IMR-90 (cell line): ENCODE measurements around the gene CACNA1G. TPM values are rescaled to one million over a fixed set of nuclear protein-coding genes. Genes with fewer than 3 reads are reported as not detected.

Source experiments
- ATAC-seq: fragments of 200-7000 bp; cut with Tn5 transposase; 2 replicates; pipeline ENCODE4 v1.9.1; 2020; ENCODE audit warnings: low read depth, mild to moderate bottlenecking, moderate library complexity
- BruUV-seq: library from RNA; stranded (reverse); fragments of 400-500 nt; replicated peaks from 2 replicates; lab custom pipeline; 2021; lab: Mats Ljungman, UMichigan
- CTCF ChIA-PET: fragments of 300-600 bp; formaldehyde crosslinking; extraction: SDS; loops from one replicate; lab custom pipeline; 2021; ENCODE audit warnings: antibody characterized with exemption; lab: Yijun Ruan, JAX
- POLR2A ChIA-PET: fragments of 300-600 bp; sonication (Branson Sonifier 250); formaldehyde crosslinking; loops from one replicate; lab custom pipeline; 2022; ENCODE audit warnings: antibody characterized with exemption; ENCODE audit not compliant: unreplicated experiment; lab: Charles Lee
- DNase-seq: peaks from one replicate; pipeline ENCODE4 v3.0.0; 2013
- H2AFZ ChIP-seq: replicated peaks from 2 replicates; pipeline ENCODE3; 2013; ENCODE audit warnings: low read length, mild to moderate bottlenecking; ENCODE audit not compliant: poor library complexity
- H2AK5ac ChIP-seq: 2 replicates; pipeline ENCODE4 v1.6.1; 2013; ENCODE audit warnings: low read depth, low read length, inconsistent platforms
- H2AK9ac ChIP-seq: replicated peaks from 2 replicates; pipeline ENCODE3; 2013; ENCODE audit warnings: mild to moderate bottlenecking, low read depth, low read length, moderate library complexity; ENCODE audit not compliant: poor library complexity
- H2BK120ac ChIP-seq: 2 replicates; pipeline ENCODE4 v1.6.1; 2013; ENCODE audit warnings: low read depth, low read length, inconsistent platforms
- H2BK15ac ChIP-seq: 3 replicates; pipeline ENCODE4 v1.6.1; 2013; ENCODE audit warnings: low read depth, low read length, inconsistent platforms
- H2BK20ac ChIP-seq: 2 replicates; pipeline ENCODE4 v1.6.1; 2013; ENCODE audit warnings: low read depth, mild to moderate bottlenecking, inconsistent platforms, low read length, moderate library complexity
- H2BK5ac ChIP-seq: 2 replicates; pipeline ENCODE4 v1.6.1; 2013; ENCODE audit warnings: mild to moderate bottlenecking, low read depth, low read length, inconsistent platforms; ENCODE audit not compliant: poor library complexity, severe bottlenecking
- H3K14ac ChIP-seq: replicated peaks from 2 replicates; pipeline ENCODE4 v1.6.1; 2013; ENCODE audit warnings: low read depth, low read length, inconsistent platforms
- H3K18ac ChIP-seq: 2 replicates; pipeline ENCODE4 v1.6.1; 2013; ENCODE audit warnings: low read depth, low read length, control low read depth
- H3K23ac ChIP-seq: 2 replicates; pipeline ENCODE4 v1.6.1; 2013; ENCODE audit warnings: low read depth, low read length, inconsistent platforms
- H3K27ac ChIP-seq: 2 replicates; pipeline ENCODE4 v1.5.1; 2013; ENCODE audit warnings: mild to moderate bottlenecking, control low read depth, low read length; ENCODE audit not compliant: insufficient read depth
- H3K27me3 ChIP-seq: 2 replicates; pipeline ENCODE4 v1.6.1; 2013; ENCODE audit warnings: low read length; ENCODE audit not compliant: control insufficient read depth, insufficient read depth
- H3K36me3 ChIP-seq: 2 replicates; pipeline ENCODE4 v1.6.1; 2013; ENCODE audit warnings: low read length, mixed read lengths; ENCODE audit not compliant: control insufficient read depth, insufficient read depth
- H3K4ac ChIP-seq: 2 replicates; pipeline ENCODE4 v1.6.1; 2013; ENCODE audit warnings: low read depth, low read length, inconsistent platforms
- H3K4me1 ChIP-seq: 2 replicates; pipeline ENCODE4 v1.6.1; 2013; ENCODE audit warnings: low read length, mixed read lengths; ENCODE audit not compliant: control insufficient read depth, insufficient read depth
- H3K4me2 ChIP-seq: 2 replicates; pipeline ENCODE4 v1.6.1; 2013; ENCODE audit warnings: low read depth, mild to moderate bottlenecking, control low read depth, low read length, moderate library complexity
- H3K4me3 ChIP-seq: 2 replicates; pipeline ENCODE4 v1.5.1; 2013; ENCODE audit warnings: low read depth, mild to moderate bottlenecking, control low read depth, low read length, moderate library complexity; ENCODE audit not compliant: insufficient read depth
- H3K56ac ChIP-seq: 2 replicates; pipeline ENCODE4 v1.6.1; 2013; ENCODE audit warnings: low read length, inconsistent platforms; ENCODE audit not compliant: insufficient read depth; ENCODE audit errors: extremely low read depth
- H3K79me1 ChIP-seq, 2 experiments: 2 replicates each; pipeline ENCODE4 v1.6.1; 2013; ENCODE audit warnings: low read length in 2 of 2, inconsistent platforms in 1 of 2, low read depth in 1 of 2
- H3K9ac ChIP-seq: 2 replicates; pipeline ENCODE4 v1.6.1; 2013; ENCODE audit warnings: low read depth, low read length, control low read depth
- H3K9me1 ChIP-seq: 2 replicates; pipeline ENCODE4 v1.6.1; 2013; ENCODE audit warnings: low read length, inconsistent platforms; ENCODE audit not compliant: insufficient read depth
- H3K9me3 ChIP-seq: 2 replicates; pipeline ENCODE4 v1.6.1; 2013; ENCODE audit warnings: low read length; ENCODE audit not compliant: control insufficient read depth, insufficient read depth
- H4K20me1 ChIP-seq: 2 replicates; pipeline ENCODE4 v1.6.1; 2013; ENCODE audit warnings: low read length, inconsistent platforms; ENCODE audit not compliant: insufficient read depth
- H4K5ac ChIP-seq: 2 replicates; pipeline ENCODE4 v1.6.1; 2013; ENCODE audit warnings: mild to moderate bottlenecking, low read depth, low read length, control low read depth
- H4K8ac ChIP-seq, 2 experiments: 2 replicates each; pipeline ENCODE4 v1.6.1; 2013; ENCODE audit warnings: low read depth in 2 of 2, low read length in 2 of 2, control low read depth in 1 of 2, inconsistent platforms in 1 of 2
- H4K91ac ChIP-seq: 2 replicates; pipeline ENCODE4 v1.6.1; 2013; ENCODE audit warnings: low read depth, low read length, inconsistent platforms; ENCODE audit not compliant: insufficient read depth
- BHLHE40 ChIP-seq: fragments of 150-350 bp; IDR thresholded peaks from 2 replicates; pipeline ENCODE4 v1.6.1; 2016; ENCODE audit warnings: mild to moderate bottlenecking, low read depth, low read length
- CEBPB ChIP-seq: IDR thresholded peaks from 2 replicates; pipeline ENCODE4 v1.6.1; 2012; ENCODE audit warnings: low read depth, low read length, improper control_type of control experiment
- CHD1 ChIP-seq: IDR thresholded peaks from 2 replicates; pipeline ENCODE4 v1.6.1; 2012; ENCODE audit warnings: low read depth, low read length, improper control_type of control experiment
- ELK1 ChIP-seq: fragments of 150-350 bp; IDR thresholded peaks from 2 replicates; pipeline ENCODE4 v1.6.1; 2016; ENCODE audit warnings: low read depth, mild to moderate bottlenecking, low read length, moderate library complexity, borderline replicate concordance
- FOS ChIP-seq: fragments of 150-350 bp; IDR thresholded peaks from 2 replicates; pipeline ENCODE4 v1.6.1; 2016; ENCODE audit warnings: low read depth, low read length
- MAFK ChIP-seq: IDR thresholded peaks from 2 replicates; pipeline ENCODE4 v1.6.1; 2012; ENCODE audit warnings: low read depth, low read length, improper control_type of control experiment
- MAZ ChIP-seq: IDR thresholded peaks from 2 replicates; pipeline ENCODE4 v1.6.1; 2012; ENCODE audit warnings: low read depth, mild to moderate bottlenecking, low read length, improper control_type of control experiment, moderate library complexity, borderline replicate concordance
- MXI1 ChIP-seq: IDR thresholded peaks from 2 replicates; pipeline ENCODE4 v1.6.1; 2012; ENCODE audit warnings: low read depth, mild to moderate bottlenecking, low read length, moderate library complexity, borderline replicate concordance
- NFE2L2 ChIP-seq: fragments of 150-350 bp; IDR thresholded peaks from 2 replicates; pipeline ENCODE4 v1.6.1; 2016; ENCODE audit warnings: low read depth, mild to moderate bottlenecking, low read length
- POLR2A ChIP-seq: IDR thresholded peaks from 2 replicates; pipeline ENCODE4 v1.6.1; 2012; ENCODE audit warnings: mild to moderate bottlenecking, low read depth, low read length
- RAD21 ChIP-seq: IDR thresholded peaks from 2 replicates; pipeline ENCODE4 v1.6.1; 2012; ENCODE audit warnings: low read length, improper control_type of control experiment
- RCOR1 ChIP-seq: IDR thresholded peaks from 2 replicates; pipeline ENCODE4 v1.6.1; 2012; ENCODE audit warnings: mild to moderate bottlenecking, low read length, improper control_type of control experiment; ENCODE audit not compliant: insufficient replicate concordance
- RFX5 ChIP-seq: IDR thresholded peaks from 2 replicates; pipeline ENCODE4 v1.8.0; 2012; ENCODE audit warnings: low read depth, mild to moderate bottlenecking, low read length, moderate library complexity
- SMC3 ChIP-seq: fragments of 150-350 bp; IDR thresholded peaks from 2 replicates; pipeline ENCODE4 v1.6.1; 2016; ENCODE audit warnings: low read depth, mild to moderate bottlenecking, antibody characterized with exemption, low read length, moderate library complexity
- WGBS, 2 experiments: methylation state at CpG; one replicate each; pipeline versions ENCODE4 v1.1.5 to v1.1.7; 2013; ENCODE audit warnings: missing lambda C conversion rate in 2 of 2; ENCODE audit not compliant: insufficient read length in 1 of 2; ENCODE audit errors: extremely low coverage in 2 of 2; 5-methylcytosine and 5-hydroxymethylcytosine counted together
- dilution Hi-C: fragments of 300-500 bp; cut with HindIII; formaldehyde crosslinking; loops from one replicate; pipeline ENCODE4 v1.14.3; 2018; ENCODE audit warnings: low sequenced_read_pairs; ENCODE audit not compliant: unreplicated experiment
- in situ Hi-C: fragments of 300-500 bp; cut with MboI; formaldehyde crosslinking; loops from 3 replicates; pipeline ENCODE4 v1.14.3; 2019; ENCODE audit warnings: low sequenced_read_pairs, inconsistent platforms, mixed read lengths
- intact Hi-C: fragments of 100-400 bp; cut with micrococcal nuclease; formaldehyde crosslinking; loops from 2 replicates; pipeline ENCODE4 v1.10.0; 2022
- polyA plus RNA-seq, 3 experiments: library from polyadenylated mRNA; depleted of rRNA; stranded (reverse); fragments of >200 nt; gene quantifications; 2 replicates each; pipeline ENCODE4 v1.2.3, GENCODE V29; 2012; ENCODE audit warnings: low replicate concordance in 1 of 3
- total RNA-seq: library from RNA; depleted of rRNA; stranded (reverse); fragments of >200 nt; gene quantifications from 2 replicates; pipeline ENCODE4 v1.2.3, GENCODE V29; 2012
- TF ChIP-seq, protein P1 (sequence below): conservative IDR thresholded peaks from 2 replicates; pipeline ENCODE4 v1.5.1; 2012; ENCODE audit warnings: mild to moderate bottlenecking, low read depth, low read length, improper control_type of control experiment
- TF ChIP-seq, protein P2 (sequence below): fragments of 150-350 bp; IDR thresholded peaks from 2 replicates; pipeline ENCODE4 v1.6.1; 2017; ENCODE audit warnings: mild to moderate bottlenecking, antibody characterized with exemption, low read length, low read depth

Gene CACNA1G
- total and polyA plus RNA-seq, 2 of the 4 experiments (the other 2 are of a cell fraction), result under 0.01 to 0.03 TPM

- no peak for DNase-seq
- dilution Hi-C loops (no loop called here), intact Hi-C loops (no loop called here), in situ Hi-C loops (no loop called here)
- H3K56ac ChIP-seq, result no peak overlapping the region
- H4K20me1 ChIP-seq, result no peaks in the 10 kb centered on the region
- H3K4me3 ChIP-seq, result no peak overlapping the region
- H3K27ac ChIP-seq, result no peak overlapping the region
- H3K79me1 ChIP-seq, result no peaks in the 10 kb centered on the region
- CTCF ChIA-PET, result no interaction called here
- peaks cover 73% of the 10 kb centered on the region for H3K27me3 ChIP-seq
- H2BK120ac ChIP-seq, result no peak overlapping the region
- H3K9ac ChIP-seq, result no peak overlapping the region
- H2BK15ac ChIP-seq, result no peak overlapping the region
- H4K5ac ChIP-seq, result no peak overlapping the region
- no peak overlapping the region for H4K91ac ChIP-seq
- no peak overlapping the region for H4K8ac ChIP-seq
- no peak overlapping the region for H2AK5ac ChIP-seq
- no peak overlapping the region for H2AFZ ChIP-seq
- H3K18ac ChIP-seq, result no peak overlapping the region
- H2AK9ac ChIP-seq, result no peak overlapping the region
- H3K9me1 ChIP-seq, result no peaks in the 10 kb centered on the region
- TF ChIP-seq NFE2L2 (no peak), POLR2A (no peak), RFX5 (no peak), RAD21 (no peak), MAZ (no peak), SMC3 (no peak), MXI1 (no peak), ELK1 (no peak), CHD1 (no peak), BHLHE40 (no peak), MAFK (no peak), FOS (no peak), CEBPB (no peak), RCOR1 (no peak)
- TF ChIP-seq, protein P1, sequence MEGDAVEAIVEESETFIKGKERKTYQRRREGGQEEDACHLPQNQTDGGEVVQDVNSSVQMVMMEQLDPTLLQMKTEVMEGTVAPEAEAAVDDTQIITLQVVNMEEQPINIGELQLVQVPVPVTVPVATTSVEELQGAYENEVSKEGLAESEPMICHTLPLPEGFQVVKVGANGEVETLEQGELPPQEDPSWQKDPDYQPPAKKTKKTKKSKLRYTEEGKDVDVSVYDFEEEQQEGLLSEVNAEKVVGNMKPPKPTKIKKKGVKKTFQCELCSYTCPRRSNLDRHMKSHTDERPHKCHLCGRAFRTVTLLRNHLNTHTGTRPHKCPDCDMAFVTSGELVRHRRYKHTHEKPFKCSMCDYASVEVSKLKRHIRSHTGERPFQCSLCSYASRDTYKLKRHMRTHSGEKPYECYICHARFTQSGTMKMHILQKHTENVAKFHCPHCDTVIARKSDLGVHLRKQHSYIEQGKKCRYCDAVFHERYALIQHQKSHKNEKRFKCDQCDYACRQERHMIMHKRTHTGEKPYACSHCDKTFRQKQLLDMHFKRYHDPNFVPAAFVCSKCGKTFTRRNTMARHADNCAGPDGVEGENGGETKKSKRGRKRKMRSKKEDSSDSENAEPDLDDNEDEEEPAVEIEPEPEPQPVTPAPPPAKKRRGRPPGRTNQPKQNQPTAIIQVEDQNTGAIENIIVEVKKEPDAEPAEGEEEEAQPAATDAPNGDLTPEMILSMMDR, result no peak
- TF ChIP-seq, protein P2, sequence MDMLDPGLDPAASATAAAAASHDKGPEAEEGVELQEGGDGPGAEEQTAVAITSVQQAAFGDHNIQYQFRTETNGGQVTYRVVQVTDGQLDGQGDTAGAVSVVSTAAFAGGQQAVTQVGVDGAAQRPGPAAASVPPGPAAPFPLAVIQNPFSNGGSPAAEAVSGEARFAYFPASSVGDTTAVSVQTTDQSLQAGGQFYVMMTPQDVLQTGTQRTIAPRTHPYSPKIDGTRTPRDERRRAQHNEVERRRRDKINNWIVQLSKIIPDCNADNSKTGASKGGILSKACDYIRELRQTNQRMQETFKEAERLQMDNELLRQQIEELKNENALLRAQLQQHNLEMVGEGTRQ, result no peak
- H2BK5ac ChIP-seq, result no peak overlapping the region
- ATAC-seq, result no peak
- no peaks in the 10 kb centered on the region for H3K36me3 ChIP-seq
- no peak overlapping the region for H3K4ac ChIP-seq
- H3K4me1 ChIP-seq, result no peaks in the 10 kb centered on the region
- no peak overlapping the region for H3K23ac ChIP-seq
- 93% methylated on average over 8 of the region's 9 CpGs; no CpG with 5 or more reads in 1 of the 2 experiments for WGBS, 2 experiments
- no peak overlapping the region for H3K4me2 ChIP-seq
- BruUV-seq, result no TSS peak
- no peak overlapping the region for H2BK20ac ChIP-seq
- POLR2A ChIA-PET, result no interaction called here
- H3K9me3 ChIP-seq, result no peaks in the 10 kb centered on the region
- no peak overlapping the region for H3K14ac ChIP-seq
Measured at GRCh38 chr17:50580646-50581045, 20.1 kb downstream of the CACNA1G start.
